RWPE1 (cell line): ENCODE results near the gene ACACB.

ENCODE experiments used
- CTCF ChIA-PET: fragments of 350-600 bp; sonication (Branson Sonifier 250); formaldehyde crosslinking; extraction: SDS; loops from one replicate; lab custom pipeline; 2021; lab: Yijun Ruan, JAX
- POLR2A ChIA-PET: fragments of 400-600 bp; formaldehyde crosslinking; extraction: SDS; loops from one replicate; lab custom pipeline; 2020; ENCODE audit warnings: antibody characterized with exemption; ENCODE audit not compliant: low non-redundant PET; lab: Yijun Ruan, JAX
- DNase-seq: peaks from one replicate; pipeline ENCODE4 v3.0.0; 2012; ENCODE audit warnings: low spot score
- H3K27ac ChIP-seq: fragments of 450-650 bp; 2 replicates; pipeline ENCODE4 v1.5.1; 2017
- CTCF ChIP-seq: fragments of 450-650 bp; conservative IDR thresholded peaks from 2 replicates; pipeline ENCODE4 v1.5.1; 2017; ENCODE audit warnings: low read depth, mild to moderate bottlenecking

The ACACB gene

DNA sequence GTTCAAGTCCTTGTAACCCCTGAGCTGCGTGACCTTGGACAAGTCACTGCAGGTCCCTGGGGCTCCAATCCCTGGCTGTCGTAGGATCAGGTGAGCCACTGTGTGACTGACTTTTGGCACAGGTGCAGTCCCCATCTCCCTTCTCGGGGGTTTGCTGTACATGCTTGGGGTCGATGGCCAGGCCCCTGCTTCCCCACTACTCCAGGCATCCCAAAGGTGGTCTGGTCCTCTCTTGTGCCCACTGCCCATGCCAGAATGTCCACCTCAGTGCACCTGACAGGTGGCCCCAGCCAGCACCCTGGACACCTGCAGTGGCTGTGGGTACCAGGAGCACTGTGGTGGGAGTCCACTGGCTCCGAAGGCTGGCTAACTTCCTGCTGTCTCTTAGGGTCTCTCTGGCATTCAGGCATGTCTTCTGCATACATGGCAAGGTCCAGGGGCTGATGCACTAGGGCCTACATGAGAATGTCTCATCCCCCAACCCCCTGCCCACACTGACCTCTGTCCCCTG, 178.0 kb downstream of the ACACB start:
- DNase-seq: no peak
- POLR2A ChIA-PET: no interaction called here
- no peak for TF ChIP-seq CTCF

DNA sequence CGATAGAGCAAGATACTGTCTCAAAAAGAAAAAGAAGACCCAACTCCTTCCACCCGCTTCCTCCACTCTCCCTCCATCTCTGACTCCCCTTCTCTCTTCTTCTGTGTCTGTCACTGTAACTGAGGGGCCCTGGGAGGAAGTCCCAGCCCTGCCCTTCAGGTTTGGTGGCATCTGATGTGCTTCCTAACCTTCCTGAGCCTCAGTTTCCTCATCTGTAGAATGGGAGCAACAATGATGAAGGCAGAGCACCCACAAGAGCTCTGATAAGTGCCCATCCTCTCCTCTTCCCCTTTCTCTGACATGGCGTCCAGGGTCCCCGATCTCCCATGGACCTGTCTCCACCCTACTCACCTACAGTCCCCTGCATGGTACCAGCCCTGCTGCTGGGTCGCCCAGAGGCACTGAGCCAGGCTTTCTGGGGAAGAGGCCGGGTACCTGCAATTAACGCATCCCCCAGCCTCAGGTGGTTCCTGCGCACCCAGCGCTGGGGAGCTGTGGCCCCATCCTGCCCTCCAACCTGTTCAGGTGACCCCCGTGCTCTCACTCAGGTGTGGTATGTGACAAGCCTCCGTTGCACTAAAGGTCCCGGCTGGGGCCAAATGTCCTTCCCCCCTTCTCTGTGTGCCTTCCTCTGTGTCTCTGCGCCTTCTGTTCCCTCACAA, 179.5 kb downstream of the ACACB start:
- POLR2A ChIA-PET: no interaction called here
- H3K27ac ChIP-seq: no peak overlapping the region
- DNase-seq: no peak
- CTCF ChIA-PET: no interaction called here
- TF ChIP-seq CTCF: no peak

More for the DNA sequence above, 178.0 kb downstream of the ACACB start:
- H3K27ac ChIP-seq: no peak overlapping the region
- CTCF ChIA-PET: interaction anchor here (0.7 kb wide), 1 partner anchor 30 kb away, joined by 3 read pairs; no protein-coding TSS in a partner anchor

DNA sequence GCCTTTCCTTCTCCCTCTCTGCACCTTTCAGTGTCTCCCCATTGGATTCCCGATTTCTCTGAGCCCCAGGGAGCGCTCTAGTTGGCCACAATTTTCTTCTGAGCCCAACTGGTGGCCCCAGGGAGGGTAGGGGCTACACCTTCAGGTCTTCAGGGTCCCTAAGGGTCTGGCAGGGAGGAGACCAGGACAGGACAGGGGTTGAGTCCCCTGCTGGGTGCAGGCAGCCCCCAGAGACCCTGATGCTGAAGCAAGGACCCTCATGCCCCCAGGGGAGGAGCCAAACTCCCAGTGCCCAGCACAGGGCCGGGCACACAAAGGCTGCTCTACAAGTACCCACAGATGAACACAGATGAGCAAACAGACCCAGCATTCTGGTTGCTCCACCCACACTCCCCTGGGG, 180.0 kb downstream of the ACACB start:
- no peak overlapping the region for H3K27ac ChIP-seq
- ChIA-PET POLR2A (no interaction called here), CTCF (no interaction called here)
- no peak for TF ChIP-seq CTCF
- DNase-seq: no peak

DNA sequence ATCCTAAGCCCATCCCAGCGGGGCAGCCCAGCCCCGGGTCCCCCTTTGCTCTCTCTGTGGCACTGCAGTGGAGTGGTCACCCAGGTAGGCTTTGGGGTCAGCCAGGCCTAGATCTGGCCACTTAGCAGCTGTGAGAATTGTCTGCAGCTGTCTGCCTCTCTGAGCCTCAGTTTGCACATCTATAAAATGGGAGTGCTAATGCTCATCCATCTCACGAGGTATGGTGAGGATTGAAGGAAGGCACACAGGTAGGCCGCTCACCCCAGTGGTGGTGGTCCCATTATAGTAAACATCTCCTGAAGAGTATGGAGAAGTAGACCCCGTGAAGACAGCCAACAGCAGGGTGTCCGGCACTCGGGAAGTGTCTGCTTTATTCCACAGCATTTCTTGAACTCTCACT, 183.5 kb downstream of the ACACB start:
- POLR2A ChIA-PET: no interaction called here
- CTCF ChIA-PET: no interaction called here
- H3K27ac ChIP-seq: no peak overlapping the region
- TF ChIP-seq CTCF: no peak
- DNase-seq: no peak

DNA sequence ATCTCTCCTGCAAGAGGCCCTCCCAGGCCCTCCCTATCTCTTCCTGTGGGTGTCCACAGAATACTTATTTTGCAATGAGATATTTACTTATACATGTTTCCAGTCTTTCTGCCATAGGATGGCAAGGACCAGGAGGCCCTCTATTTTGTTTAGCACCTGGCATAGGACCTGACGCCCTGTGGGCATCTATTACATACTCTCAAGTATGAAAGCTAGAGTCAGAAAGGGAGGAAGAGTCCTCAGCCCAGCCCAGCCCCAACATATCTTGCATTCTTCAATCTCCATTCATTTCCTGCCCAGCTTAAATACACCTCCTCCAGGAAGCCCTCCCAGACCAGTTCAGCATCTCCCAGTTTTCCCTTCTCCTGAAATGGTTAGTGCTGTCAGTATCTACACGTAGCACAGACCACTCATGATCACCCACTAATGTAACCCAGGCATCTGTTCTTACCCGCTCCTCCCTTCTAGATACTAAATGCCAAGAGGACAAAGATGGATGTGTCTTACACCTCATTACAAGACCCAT, 185.3 kb downstream of the ACACB start:
- TF ChIP-seq CTCF: no peak
- ChIA-PET POLR2A (no interaction called here), CTCF (interaction anchor here (0.6 to 2.0 kb wide), 5 partner anchors 14 to 1344 kb away, joined by 3 to 8 read pairs (median 3); no protein-coding TSS in a partner anchor)
- H3K27ac ChIP-seq: no peak overlapping the region
- no peak for DNase-seq

GRCh38 chr12:109302358-109302757, 186.0 kb downstream of the ACACB start:
- ChIA-PET CTCF (interaction anchor here (0.5 to 2.0 kb wide), 5 partner anchors 13 to 1234 kb away, joined by 3 to 8 read pairs (median 4); no protein-coding TSS in a partner anchor), POLR2A (no interaction called here)
- H3K27ac ChIP-seq: no peak overlapping the region
- no peak; the same call in 1 of the 2 replicates for TF ChIP-seq CTCF
- DNase-seq: peak; percentile 28
